Measurements from ENCODE around the gene GDF11.

DNA sequence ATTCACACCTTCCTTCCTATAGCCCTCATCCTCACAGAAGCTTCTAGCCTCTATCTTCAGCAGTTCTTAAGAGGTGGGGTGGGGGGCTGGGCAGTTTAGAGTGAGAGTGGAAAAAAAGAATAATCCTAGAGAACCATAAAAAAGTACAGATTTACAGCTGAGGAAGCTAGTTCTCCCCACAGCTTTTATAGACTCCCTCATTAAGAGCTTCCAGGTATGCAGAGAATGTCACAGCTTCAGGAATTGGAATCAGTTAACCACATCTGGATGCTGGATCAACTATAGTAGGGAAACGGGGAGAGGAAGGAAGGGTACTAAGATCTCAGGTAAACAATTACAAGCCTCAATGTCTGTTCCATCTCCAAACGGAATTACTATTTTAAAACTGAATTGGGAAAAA lies 12.3 kb downstream of the GDF11 start:
- TF ChIP-seq, protein P1, sequence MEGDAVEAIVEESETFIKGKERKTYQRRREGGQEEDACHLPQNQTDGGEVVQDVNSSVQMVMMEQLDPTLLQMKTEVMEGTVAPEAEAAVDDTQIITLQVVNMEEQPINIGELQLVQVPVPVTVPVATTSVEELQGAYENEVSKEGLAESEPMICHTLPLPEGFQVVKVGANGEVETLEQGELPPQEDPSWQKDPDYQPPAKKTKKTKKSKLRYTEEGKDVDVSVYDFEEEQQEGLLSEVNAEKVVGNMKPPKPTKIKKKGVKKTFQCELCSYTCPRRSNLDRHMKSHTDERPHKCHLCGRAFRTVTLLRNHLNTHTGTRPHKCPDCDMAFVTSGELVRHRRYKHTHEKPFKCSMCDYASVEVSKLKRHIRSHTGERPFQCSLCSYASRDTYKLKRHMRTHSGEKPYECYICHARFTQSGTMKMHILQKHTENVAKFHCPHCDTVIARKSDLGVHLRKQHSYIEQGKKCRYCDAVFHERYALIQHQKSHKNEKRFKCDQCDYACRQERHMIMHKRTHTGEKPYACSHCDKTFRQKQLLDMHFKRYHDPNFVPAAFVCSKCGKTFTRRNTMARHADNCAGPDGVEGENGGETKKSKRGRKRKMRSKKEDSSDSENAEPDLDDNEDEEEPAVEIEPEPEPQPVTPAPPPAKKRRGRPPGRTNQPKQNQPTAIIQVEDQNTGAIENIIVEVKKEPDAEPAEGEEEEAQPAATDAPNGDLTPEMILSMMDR (IDR thresholded peaks at IDR 0.05; ENCODE audit: control extremely low read depth in 1 of 3, insufficient read depth in 1 of 3, low read depth in 1 of 3, low read length in 3 of 3) = no peak
- no peak for TF ChIP-seq POLR2AphosphoS5 (IDR thresholded peaks at IDR 0.05; ENCODE audit: low read depth, low read length)
- no peak for TF ChIP-seq TCF12 (IDR thresholded peaks at IDR 0.05; ENCODE audit: low read depth, low read length)
- no peak for TF ChIP-seq RXRA (IDR thresholded peaks at IDR 0.05; ENCODE audit: insufficient read depth, low read depth, low read length)
- TF ChIP-seq, protein P2, sequence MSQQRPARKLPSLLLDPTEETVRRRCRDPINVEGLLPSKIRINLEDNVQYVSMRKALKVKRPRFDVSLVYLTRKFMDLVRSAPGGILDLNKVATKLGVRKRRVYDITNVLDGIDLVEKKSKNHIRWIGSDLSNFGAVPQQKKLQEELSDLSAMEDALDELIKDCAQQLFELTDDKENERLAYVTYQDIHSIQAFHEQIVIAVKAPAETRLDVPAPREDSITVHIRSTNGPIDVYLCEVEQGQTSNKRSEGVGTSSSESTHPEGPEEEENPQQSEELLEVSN (IDR thresholded peaks at IDR 0.05) = no peak

Data from H1 (cell line).